ENCODE measurements around the gene YARS1. TPM values are rescaled to one million over a fixed set of nuclear protein-coding genes. Genes with fewer than 3 reads are reported as not detected.

YARS1 gene
- polyA plus RNA-seq, 1 donor from 2014 or later = 49.4 TPM

DNA sequence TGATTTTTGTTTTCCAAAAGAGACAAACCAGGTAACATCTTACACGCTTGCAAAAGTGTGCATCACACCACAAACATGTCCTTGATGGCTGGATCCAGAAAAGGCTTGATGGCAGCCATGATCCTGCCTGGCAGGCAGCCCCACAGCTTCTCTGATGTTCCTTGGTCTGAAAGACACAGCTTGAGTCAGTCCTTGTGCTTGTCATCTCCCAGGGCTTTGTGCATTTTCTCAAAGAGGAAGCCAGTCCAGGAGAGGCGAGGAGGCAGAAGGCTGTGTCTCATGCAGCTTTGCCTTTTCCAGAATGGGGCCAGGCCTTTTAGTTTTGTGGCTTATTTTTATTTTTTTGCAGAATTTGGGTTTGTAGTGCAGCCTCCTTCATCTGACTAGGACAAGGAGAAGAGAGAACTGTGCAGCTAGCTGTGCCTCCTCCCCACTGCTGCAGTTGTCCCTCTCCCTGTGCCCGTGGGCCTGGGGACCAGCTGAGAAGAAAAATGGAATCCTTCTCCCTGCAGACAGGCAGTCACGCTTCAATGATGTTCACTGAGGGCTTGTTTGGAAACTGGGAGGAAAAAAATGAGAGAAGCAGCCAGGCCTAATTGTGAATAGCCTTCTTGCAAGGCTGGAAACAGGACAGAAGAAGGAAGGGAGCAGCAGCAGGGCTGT is 46.2 kb upstream of the YARS1 start:
- Histone ChIP-seq H3F3A (ENCODE audit: insufficient read depth, low read length, poor library complexity, severe bottlenecking) (no peaks in the 10 kb centered on the region), H3K9ac (ENCODE audit: low read length) (no peak overlapping the region), H3K4me2 (ENCODE audit: low read length) (no peak overlapping the region), H3K27ac (ENCODE audit: low read length) (no peak overlapping the region), H4K20me1 (ENCODE audit: insufficient read depth) (no peaks in the 10 kb centered on the region), H3K79me2 (replicated peaks; ENCODE audit: insufficient read depth, low read length) (no peaks in the 10 kb centered on the region), H3K4me3 (ENCODE audit: low read length) (no peak overlapping the region), H3K9me3 (ENCODE audit: low read length) (no peaks in the 10 kb centered on the region), H2AFZ (ENCODE audit: low read depth, low read length) (no peak overlapping the region), H3K9me2 (ENCODE audit: insufficient read depth, low read length) (no peaks in the 10 kb centered on the region), H3K27me3 (ENCODE audit: insufficient read depth, low read depth, low read length) (no peaks in the 10 kb centered on the region), H3K36me3 (ENCODE audit: insufficient read depth, low read length) (no peaks in the 10 kb centered on the region)
- TF ChIP-seq, protein P1, sequence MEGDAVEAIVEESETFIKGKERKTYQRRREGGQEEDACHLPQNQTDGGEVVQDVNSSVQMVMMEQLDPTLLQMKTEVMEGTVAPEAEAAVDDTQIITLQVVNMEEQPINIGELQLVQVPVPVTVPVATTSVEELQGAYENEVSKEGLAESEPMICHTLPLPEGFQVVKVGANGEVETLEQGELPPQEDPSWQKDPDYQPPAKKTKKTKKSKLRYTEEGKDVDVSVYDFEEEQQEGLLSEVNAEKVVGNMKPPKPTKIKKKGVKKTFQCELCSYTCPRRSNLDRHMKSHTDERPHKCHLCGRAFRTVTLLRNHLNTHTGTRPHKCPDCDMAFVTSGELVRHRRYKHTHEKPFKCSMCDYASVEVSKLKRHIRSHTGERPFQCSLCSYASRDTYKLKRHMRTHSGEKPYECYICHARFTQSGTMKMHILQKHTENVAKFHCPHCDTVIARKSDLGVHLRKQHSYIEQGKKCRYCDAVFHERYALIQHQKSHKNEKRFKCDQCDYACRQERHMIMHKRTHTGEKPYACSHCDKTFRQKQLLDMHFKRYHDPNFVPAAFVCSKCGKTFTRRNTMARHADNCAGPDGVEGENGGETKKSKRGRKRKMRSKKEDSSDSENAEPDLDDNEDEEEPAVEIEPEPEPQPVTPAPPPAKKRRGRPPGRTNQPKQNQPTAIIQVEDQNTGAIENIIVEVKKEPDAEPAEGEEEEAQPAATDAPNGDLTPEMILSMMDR (IDR thresholded peaks at IDR 0.05; ENCODE audit: poor library complexity, severe bottlenecking) = no peak
- TF ChIP-seq TAF1 (IDR thresholded peaks at IDR 0.05; ENCODE audit: low read depth) (no peak), POLR2AphosphoS5 (IDR thresholded peaks at IDR 0.05) (no peak), MXI1 (conservative IDR thresholded peaks at IDR 0.05; ENCODE audit: poor library complexity, severe bottlenecking) (no peak)
- TF ChIP-seq, protein P2, sequence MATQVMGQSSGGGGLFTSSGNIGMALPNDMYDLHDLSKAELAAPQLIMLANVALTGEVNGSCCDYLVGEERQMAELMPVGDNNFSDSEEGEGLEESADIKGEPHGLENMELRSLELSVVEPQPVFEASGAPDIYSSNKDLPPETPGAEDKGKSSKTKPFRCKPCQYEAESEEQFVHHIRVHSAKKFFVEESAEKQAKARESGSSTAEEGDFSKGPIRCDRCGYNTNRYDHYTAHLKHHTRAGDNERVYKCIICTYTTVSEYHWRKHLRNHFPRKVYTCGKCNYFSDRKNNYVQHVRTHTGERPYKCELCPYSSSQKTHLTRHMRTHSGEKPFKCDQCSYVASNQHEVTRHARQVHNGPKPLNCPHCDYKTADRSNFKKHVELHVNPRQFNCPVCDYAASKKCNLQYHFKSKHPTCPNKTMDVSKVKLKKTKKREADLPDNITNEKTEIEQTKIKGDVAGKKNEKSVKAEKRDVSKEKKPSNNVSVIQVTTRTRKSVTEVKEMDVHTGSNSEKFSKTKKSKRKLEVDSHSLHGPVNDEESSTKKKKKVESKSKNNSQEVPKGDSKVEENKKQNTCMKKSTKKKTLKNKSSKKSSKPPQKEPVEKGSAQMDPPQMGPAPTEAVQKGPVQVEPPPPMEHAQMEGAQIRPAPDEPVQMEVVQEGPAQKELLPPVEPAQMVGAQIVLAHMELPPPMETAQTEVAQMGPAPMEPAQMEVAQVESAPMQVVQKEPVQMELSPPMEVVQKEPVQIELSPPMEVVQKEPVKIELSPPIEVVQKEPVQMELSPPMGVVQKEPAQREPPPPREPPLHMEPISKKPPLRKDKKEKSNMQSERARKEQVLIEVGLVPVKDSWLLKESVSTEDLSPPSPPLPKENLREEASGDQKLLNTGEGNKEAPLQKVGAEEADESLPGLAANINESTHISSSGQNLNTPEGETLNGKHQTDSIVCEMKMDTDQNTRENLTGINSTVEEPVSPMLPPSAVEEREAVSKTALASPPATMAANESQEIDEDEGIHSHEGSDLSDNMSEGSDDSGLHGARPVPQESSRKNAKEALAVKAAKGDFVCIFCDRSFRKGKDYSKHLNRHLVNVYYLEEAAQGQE (IDR thresholded peaks at IDR 0.05; ENCODE audit: borderline replicate concordance) = no peak

DNA sequence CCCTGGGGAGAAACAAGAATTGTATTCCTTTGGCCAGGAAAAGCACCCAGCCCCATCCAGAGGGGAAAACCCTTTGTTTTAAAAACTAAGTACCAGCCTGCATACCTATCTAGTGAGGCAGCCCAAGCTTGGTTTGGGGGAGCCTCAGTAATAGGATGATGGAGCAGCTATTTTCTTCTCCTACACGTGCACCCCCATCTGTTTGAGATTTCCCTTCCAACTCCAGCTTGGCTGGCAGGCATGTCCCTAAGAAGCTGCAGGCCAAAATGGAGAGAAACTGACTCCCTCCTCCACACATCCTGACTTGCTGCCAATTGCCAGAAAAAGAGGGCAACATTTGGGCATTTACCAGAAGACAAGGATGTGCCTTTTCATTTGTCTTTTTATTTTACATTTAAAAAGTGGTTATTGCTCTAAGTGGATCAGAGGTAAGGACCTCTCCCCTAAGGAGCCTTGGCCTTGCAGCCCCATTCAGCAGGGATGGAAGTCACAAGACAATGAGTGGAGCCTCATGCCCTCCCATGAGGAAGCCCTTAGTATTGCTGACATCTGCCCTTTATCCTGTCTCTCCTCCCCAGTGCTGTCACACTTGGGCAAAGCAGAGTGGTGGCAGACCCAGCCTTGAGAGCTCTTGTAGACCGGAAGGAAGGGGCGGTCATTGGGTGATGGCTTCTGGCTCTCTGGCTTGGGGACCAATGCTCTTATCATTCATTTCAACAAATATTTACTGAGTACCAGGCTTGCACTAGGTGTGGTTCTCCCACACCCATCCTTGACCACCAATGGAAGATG is 44.9 kb upstream of the YARS1 start:
- no peak overlapping the region for H3K9ac ChIP-seq (ENCODE audit: low read length)
- H3K4me3 ChIP-seq (ENCODE audit: low read length) = no peak overlapping the region
- H3K27me3 ChIP-seq (ENCODE audit: insufficient read depth, low read depth, low read length) = no peaks in the 10 kb centered on the region
- no peaks in the 10 kb centered on the region for H3K9me3 ChIP-seq (ENCODE audit: low read length)
- H3K9me2 ChIP-seq (ENCODE audit: insufficient read depth, low read length) = no peaks in the 10 kb centered on the region
- TF ChIP-seq MXI1 (conservative IDR thresholded peaks at IDR 0.05; ENCODE audit: poor library complexity, severe bottlenecking) = no peak
- no peak for TF ChIP-seq SMC3 (conservative IDR thresholded peaks at IDR 0.05; ENCODE audit: poor library complexity)
- no peak for TF ChIP-seq EZH2 (IDR thresholded peaks at IDR 0.05; ENCODE audit: borderline replicate concordance, insufficient read depth, low read length, poor library complexity, severe bottlenecking)
- no peak for TF ChIP-seq TAF1 (IDR thresholded peaks at IDR 0.05; ENCODE audit: low read depth)
- TF ChIP-seq EP300 (conservative IDR thresholded peaks at IDR 0.05; ENCODE audit: poor library complexity, severe bottlenecking) = no peak
- TF ChIP-seq RAD21 (conservative IDR thresholded peaks at IDR 0.05) = no peak
- TF ChIP-seq POLR2AphosphoS5 (IDR thresholded peaks at IDR 0.05) = no peak
- TF ChIP-seq, protein P1 (IDR thresholded peaks at IDR 0.05; ENCODE audit: poor library complexity, severe bottlenecking) = no peak
- TF ChIP-seq, protein P2 (IDR thresholded peaks at IDR 0.05; ENCODE audit: borderline replicate concordance) = no peak
- no peak overlapping the region for H3K27ac ChIP-seq (ENCODE audit: low read length)
- H3F3A ChIP-seq (ENCODE audit: insufficient read depth, low read length, poor library complexity, severe bottlenecking) = no peaks in the 10 kb centered on the region
- no peak overlapping the region for H3K4me2 ChIP-seq (ENCODE audit: low read length)
- no peak overlapping the region for H2AFZ ChIP-seq (ENCODE audit: low read depth, low read length)
- no peaks in the 10 kb centered on the region for H4K20me1 ChIP-seq (ENCODE audit: insufficient read depth)
- H3K36me3 ChIP-seq (ENCODE audit: insufficient read depth, low read length) = peaks cover 1% of the 10 kb centered on the region
- no peaks in the 10 kb centered on the region for H3K79me2 ChIP-seq (replicated peaks; ENCODE audit: insufficient read depth, low read length)

Measured in neural cell (in vitro differentiated cells).